ENCODE measurements around the gene RPL29.

Gene RPL29

GRCh38 chr3:52025453-52025852 is 29.8 kb upstream of the RPL29 start:
- H3K27ac ChIP-seq (ENCODE audit: low read depth, low read length), result no peak overlapping the region
- H3K36me3 ChIP-seq (ENCODE audit: control insufficient read depth, insufficient read depth, low read length), result no peaks in the 10 kb centered on the region
- no peak overlapping the region for H3K4me3 ChIP-seq (ENCODE audit: low read depth, low read length)
- H3K9me3 ChIP-seq (ENCODE audit: control insufficient read depth, insufficient read depth, low read depth, low read length), result no peaks in the 10 kb centered on the region
- no peak overlapping the region for H3K9ac ChIP-seq (ENCODE audit: low read length)
- H3K4me1 ChIP-seq (ENCODE audit: control insufficient read depth, insufficient read depth, low read length), result peaks cover 9% of the 10 kb centered on the region
- H3K27me3 ChIP-seq (ENCODE audit: control insufficient read depth, insufficient read depth, low read length), result no peaks in the 10 kb centered on the region

GRCh38 chr3:52024765-52025452 is 29.2 kb upstream of the RPL29 start:
- Histone ChIP-seq H3K9ac (ENCODE audit: low read length) (no peak overlapping the region), H3K36me3 (ENCODE audit: control insufficient read depth, insufficient read depth, low read length) (no peaks in the 10 kb centered on the region), H3K27me3 (ENCODE audit: control insufficient read depth, insufficient read depth, low read length) (no peaks in the 10 kb centered on the region), H3K9me3 (ENCODE audit: control insufficient read depth, insufficient read depth, low read depth, low read length) (no peaks in the 10 kb centered on the region), H3K27ac (ENCODE audit: low read depth, low read length) (no peak overlapping the region), H3K4me1 (ENCODE audit: control insufficient read depth, insufficient read depth, low read length) (peaks cover 9% of the 10 kb centered on the region), H3K4me3 (ENCODE audit: low read depth, low read length) (no peak overlapping the region)

- Histone ChIP-seq H3K36me3 (ENCODE audit: control insufficient read depth, insufficient read depth, low read length) (no peaks in the 10 kb centered on the region), H3K4me1 (ENCODE audit: control insufficient read depth, insufficient read depth, low read length) (peaks cover 12% of the 10 kb centered on the region), H3K4me3 (ENCODE audit: low read depth, low read length) (no peak overlapping the region), H3K27ac (ENCODE audit: low read depth, low read length) (no peak overlapping the region), H3K9me3 (ENCODE audit: control insufficient read depth, insufficient read depth, low read depth, low read length) (no peaks in the 10 kb centered on the region), H3K9ac (ENCODE audit: low read length) (no peak overlapping the region), H3K27me3 (ENCODE audit: control insufficient read depth, insufficient read depth, low read length) (no peaks in the 10 kb centered on the region)
Measured at GRCh38 chr3:52023860-52024764, 28.4 kb upstream of the RPL29 start.

- Histone ChIP-seq H3K36me3 (ENCODE audit: control insufficient read depth, insufficient read depth, low read length) (no peaks in the 10 kb centered on the region), H3K27me3 (ENCODE audit: control insufficient read depth, insufficient read depth, low read length) (no peaks in the 10 kb centered on the region), H3K4me1 (ENCODE audit: control insufficient read depth, insufficient read depth, low read length) (peaks cover 12% of the 10 kb centered on the region), H3K9me3 (ENCODE audit: control insufficient read depth, insufficient read depth, low read depth, low read length) (no peaks in the 10 kb centered on the region), H3K27ac (ENCODE audit: low read depth, low read length) (no peak overlapping the region), H3K4me3 (ENCODE audit: low read depth, low read length) (no peak overlapping the region), H3K9ac (ENCODE audit: low read length) (no peak overlapping the region)
Measured at GRCh38 chr3:52023101-52023770, 27.5 kb upstream of the RPL29 start.

DNA sequence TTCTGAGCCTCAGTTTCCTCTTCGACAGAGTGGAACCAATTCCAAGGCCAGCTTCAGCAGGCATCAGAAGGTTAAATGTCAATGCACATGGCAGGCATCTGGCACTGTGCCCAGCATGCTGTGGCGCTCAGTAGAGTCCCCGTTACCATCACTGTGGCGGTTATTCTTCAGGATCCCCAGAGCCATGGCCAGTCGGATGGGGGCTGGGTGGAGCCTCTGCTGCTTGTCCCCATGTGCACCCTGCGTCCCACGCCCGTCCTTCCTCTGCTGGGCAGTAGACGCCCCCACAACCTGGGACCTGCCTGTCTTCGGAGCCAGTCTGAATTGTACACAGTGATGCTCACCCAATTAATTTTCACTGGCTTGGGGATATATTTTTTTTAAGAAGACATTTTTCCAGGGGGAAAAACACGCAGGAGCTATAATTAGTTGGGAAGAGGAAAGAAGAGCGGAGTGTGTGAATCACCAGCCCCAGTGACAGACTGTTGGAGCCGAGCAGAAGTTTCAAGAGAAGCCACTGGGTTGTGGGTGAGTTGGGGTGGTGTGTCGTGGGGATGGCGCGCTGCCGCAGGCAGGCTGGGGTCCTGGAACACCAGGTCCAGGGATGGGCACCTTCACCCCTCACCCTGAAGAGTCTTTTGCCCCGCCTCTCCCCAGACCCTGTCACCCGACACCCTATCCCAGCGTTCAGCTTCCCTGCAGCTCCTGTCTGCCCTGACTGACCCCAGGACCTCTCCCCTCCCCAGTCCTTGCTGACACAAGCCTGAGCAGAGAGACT is 26.8 kb upstream of the RPL29 start:
- Histone ChIP-seq H3K9me3 (ENCODE audit: control insufficient read depth, insufficient read depth, low read depth, low read length) (no peaks in the 10 kb centered on the region), H3K27ac (ENCODE audit: low read depth, low read length) (no peak overlapping the region), H3K4me1 (ENCODE audit: control insufficient read depth, insufficient read depth, low read length) (peaks cover 12% of the 10 kb centered on the region)

DNA sequence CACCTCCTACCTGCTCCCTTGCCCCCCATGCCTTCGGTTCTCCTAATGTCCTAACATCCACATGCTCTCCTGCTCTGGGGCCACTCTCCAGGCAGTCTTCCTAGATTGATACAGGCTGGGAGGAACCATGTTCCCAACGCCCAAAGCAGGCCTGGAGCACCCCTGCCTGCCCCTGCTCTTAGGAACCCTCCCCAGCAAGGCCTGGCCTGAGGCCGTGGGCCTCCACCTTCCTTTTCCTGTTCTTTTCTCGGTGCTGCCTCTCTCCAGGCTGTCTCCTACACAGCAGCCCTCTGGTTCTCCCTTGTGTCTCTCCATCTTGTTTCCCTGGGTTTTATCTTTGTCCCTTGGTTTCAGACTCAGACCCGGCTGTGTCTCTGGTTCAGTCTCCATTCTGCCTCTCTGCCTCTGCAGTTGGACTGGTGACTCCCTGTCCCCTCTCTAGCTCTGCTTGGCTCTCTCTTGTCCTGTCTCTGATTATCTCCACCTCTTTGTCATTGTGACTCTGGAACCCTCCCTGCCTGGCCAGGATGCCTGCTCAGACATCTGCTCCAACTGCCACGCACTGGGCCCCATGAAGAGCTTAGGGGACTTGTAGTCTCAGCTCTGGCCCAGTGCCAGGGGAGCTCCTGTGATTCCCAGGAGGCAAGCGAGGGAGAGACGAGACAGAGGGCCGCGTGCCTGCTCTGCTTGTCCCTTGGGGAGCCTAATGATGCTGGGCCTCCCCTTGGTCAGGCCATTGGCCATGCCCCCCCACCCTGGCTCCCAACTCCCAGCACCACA is 26.0 kb upstream of the RPL29 start:
- H3K4me3 ChIP-seq (ENCODE audit: low read depth, low read length), result no peak overlapping the region
- no peaks in the 10 kb centered on the region for H3K27me3 ChIP-seq (ENCODE audit: control insufficient read depth, insufficient read depth, low read length)
- no peak overlapping the region for H3K9ac ChIP-seq (ENCODE audit: low read length)
- H3K36me3 ChIP-seq (ENCODE audit: control insufficient read depth, insufficient read depth, low read length), result no peaks in the 10 kb centered on the region
- peaks cover 12% of the 10 kb centered on the region for H3K4me1 ChIP-seq (ENCODE audit: control insufficient read depth, insufficient read depth, low read length)
- no peaks in the 10 kb centered on the region for H3K9me3 ChIP-seq (ENCODE audit: control insufficient read depth, insufficient read depth, low read depth, low read length)
- no peak overlapping the region for H3K27ac ChIP-seq (ENCODE audit: low read depth, low read length)

More for the DNA sequence above, 26.8 kb upstream of the RPL29 start:
- Histone ChIP-seq H3K4me3 (ENCODE audit: low read depth, low read length) (no peak overlapping the region), H3K9ac (ENCODE audit: low read length) (no peak overlapping the region), H3K27me3 (ENCODE audit: control insufficient read depth, insufficient read depth, low read length) (no peaks in the 10 kb centered on the region), H3K36me3 (ENCODE audit: control insufficient read depth, insufficient read depth, low read length) (no peaks in the 10 kb centered on the region)

DNA sequence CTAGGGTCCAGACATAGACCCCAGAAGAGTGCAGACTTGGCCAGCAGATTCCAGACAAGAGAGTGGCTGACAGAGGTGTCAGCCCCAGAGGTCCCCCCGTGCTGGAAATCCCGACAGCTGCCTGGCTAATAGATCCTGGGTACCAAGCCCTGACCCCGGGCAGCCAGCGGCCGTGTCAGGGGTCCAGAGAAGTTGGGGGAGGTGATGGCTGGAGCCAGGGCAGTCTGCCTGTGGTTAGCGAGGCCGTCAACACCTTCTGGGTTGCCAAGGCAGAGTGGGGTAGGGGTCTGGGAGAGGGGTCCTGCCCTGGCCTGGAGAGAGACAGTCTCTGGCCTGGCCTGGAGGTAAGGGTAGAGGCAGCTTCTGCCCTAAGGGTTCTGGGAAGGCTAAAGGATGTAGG is 25.1 kb upstream of the RPL29 start:
- Histone ChIP-seq H3K36me3 (ENCODE audit: control insufficient read depth, insufficient read depth, low read length) (no peaks in the 10 kb centered on the region), H3K9ac (ENCODE audit: low read length) (no peak overlapping the region), H3K9me3 (ENCODE audit: control insufficient read depth, insufficient read depth, low read depth, low read length) (no peaks in the 10 kb centered on the region), H3K4me1 (ENCODE audit: control insufficient read depth, insufficient read depth, low read length) (peaks cover 12% of the 10 kb centered on the region), H3K27me3 (ENCODE audit: control insufficient read depth, insufficient read depth, low read length) (no peaks in the 10 kb centered on the region), H3K27ac (ENCODE audit: low read depth, low read length) (no peak overlapping the region), H3K4me3 (ENCODE audit: low read depth, low read length) (no peak overlapping the region)

DNA sequence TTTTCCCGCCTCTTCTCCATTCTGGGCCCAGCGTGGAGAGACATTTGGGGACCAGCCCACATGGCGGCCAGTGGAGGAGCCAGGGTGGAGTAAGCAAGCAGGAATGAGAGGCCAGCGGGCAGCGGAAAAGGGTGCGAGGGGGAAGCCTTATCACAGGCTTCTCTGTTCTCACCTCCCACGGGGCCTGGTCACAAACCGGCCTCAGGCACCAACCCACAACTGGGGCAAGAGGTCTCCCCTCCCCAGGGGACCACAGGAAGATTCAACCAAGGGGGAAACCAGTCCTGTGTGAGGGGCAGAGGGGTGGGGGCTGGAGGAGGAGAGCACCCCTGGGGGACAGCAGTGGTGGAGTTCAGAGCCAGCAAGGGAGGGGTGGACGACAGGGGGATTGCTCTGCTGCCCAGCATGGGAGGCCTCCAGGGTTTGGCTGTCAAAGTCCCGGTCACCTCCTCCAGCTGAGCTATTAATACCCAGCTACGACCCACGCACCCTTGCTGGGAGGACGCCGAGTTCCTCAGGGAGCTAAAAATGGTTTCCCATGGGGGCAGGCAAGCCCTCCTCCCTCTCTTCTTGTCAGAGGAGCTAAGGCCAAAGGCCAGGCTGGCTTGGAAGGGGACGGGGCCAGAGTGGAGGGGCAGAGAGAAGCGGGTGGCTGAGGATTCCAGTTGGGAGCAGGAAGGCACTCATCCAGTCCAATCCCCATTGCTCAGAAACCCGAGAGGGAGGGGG is 23.8 kb upstream of the RPL29 start:
- H3K4me1 ChIP-seq (ENCODE audit: control insufficient read depth, insufficient read depth, low read length), result peaks cover 13% of the 10 kb centered on the region
- no peak overlapping the region for H3K4me3 ChIP-seq (ENCODE audit: low read depth, low read length)
- H3K27ac ChIP-seq (ENCODE audit: low read depth, low read length), result no peak overlapping the region
- no peaks in the 10 kb centered on the region for H3K9me3 ChIP-seq (ENCODE audit: control insufficient read depth, insufficient read depth, low read depth, low read length)
- H3K36me3 ChIP-seq (ENCODE audit: control insufficient read depth, insufficient read depth, low read length), result no peaks in the 10 kb centered on the region
- H3K9ac ChIP-seq (ENCODE audit: low read length), result no peak overlapping the region
- no peaks in the 10 kb centered on the region for H3K27me3 ChIP-seq (ENCODE audit: control insufficient read depth, insufficient read depth, low read length)

GRCh38 chr3:52018319-52019000 is 22.8 kb upstream of the RPL29 start:
- Histone ChIP-seq H3K9ac (ENCODE audit: low read length) (no peak overlapping the region), H3K4me3 (ENCODE audit: low read depth, low read length) (no peak overlapping the region), H3K27me3 (ENCODE audit: control insufficient read depth, insufficient read depth, low read length) (no peaks in the 10 kb centered on the region), H3K4me1 (ENCODE audit: control insufficient read depth, insufficient read depth, low read length) (peaks cover 15% of the 10 kb centered on the region), H3K27ac (ENCODE audit: low read depth, low read length) (no peak overlapping the region), H3K36me3 (ENCODE audit: control insufficient read depth, insufficient read depth, low read length) (no peaks in the 10 kb centered on the region), H3K9me3 (ENCODE audit: control insufficient read depth, insufficient read depth, low read depth, low read length) (no peaks in the 10 kb centered on the region)

Data from HUES6 (cell line).